GM21723 (cell line): Measurements from ENCODE around the gene GCA.
A peak's percentile ranks its signal among the peaks of the same experiment; 100 is the strongest.

Source experiments
- ATAC-seq: cut with Tn5 transposase; IDR thresholded peaks from one replicate; pipeline ENCODE4 v1.9.1; 2021; ENCODE audit warnings: mild to moderate bottlenecking, moderate library complexity; ENCODE audit not compliant: unreplicated experiment

GCA gene, protein sequence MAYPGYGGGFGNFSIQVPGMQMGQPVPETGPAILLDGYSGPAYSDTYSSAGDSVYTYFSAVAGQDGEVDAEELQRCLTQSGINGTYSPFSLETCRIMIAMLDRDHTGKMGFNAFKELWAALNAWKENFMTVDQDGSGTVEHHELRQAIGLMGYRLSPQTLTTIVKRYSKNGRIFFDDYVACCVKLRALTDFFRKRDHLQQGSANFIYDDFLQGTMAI

DNA sequence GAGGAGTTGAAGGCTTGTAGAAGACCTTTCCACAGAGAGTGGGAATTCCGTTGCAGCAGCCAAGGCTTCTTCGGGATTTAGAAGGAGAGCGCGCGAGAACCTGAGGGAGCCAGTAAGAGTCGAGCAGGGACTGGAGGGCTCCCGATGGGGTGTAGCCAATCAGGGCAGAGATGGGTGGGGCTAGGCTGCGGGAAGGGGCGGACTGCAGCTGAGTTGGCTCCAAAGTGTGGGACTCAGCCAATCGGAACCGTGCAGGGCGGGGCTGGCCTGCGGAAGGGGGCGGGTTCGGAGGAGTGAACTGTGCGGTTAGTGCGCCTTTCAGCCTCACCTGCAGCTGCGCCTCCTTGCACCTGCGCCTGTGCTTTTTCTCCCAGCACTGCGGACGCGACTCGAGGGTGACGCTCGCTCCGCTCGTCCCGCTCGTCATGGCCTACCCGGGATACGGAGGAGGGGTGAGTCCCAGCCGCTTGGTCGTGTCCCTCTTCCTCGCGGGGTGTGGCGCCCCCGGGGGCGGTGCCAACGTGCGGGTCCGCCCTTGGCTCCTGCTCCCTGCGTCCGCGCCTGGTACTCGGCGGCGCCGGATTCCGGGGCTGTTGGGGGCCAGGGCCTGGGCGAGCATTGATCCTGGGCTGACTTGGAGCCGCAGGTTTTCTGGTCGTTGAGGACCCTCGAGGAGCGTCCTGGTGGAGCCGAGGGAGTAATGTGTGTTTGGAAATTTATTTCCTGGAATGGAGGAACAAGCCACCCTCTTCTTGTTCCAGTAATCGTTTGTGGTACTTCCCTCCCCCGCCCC is at the start of gene GCA:
Gene GCA (plus strand): TSS at position 309 of the 793 bp plus-strand sequence. CDS start 117 bp downstream, at position 426.
- ATAC-seq = peak; percentile 99

DNA sequence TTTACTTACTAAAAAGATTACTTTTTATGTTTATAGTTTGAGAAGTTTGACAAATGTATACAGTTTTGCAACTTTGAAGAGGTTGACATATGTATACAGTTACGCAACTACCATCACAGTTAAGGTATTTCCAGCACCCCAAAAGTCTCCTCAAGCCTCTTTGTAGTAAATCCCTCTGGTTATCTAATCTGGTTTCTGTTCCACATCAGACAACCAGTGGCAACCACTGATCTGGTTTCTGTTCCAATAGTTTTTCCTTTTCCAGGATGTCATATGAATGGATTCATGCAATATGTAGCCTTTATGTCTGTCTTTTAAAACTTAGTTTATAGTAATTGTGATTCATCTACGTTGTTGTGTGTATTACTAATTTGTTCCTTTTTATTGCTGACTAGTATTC is 48.9 kb upstream of the GCA start:
- ATAC-seq = no peak

DNA sequence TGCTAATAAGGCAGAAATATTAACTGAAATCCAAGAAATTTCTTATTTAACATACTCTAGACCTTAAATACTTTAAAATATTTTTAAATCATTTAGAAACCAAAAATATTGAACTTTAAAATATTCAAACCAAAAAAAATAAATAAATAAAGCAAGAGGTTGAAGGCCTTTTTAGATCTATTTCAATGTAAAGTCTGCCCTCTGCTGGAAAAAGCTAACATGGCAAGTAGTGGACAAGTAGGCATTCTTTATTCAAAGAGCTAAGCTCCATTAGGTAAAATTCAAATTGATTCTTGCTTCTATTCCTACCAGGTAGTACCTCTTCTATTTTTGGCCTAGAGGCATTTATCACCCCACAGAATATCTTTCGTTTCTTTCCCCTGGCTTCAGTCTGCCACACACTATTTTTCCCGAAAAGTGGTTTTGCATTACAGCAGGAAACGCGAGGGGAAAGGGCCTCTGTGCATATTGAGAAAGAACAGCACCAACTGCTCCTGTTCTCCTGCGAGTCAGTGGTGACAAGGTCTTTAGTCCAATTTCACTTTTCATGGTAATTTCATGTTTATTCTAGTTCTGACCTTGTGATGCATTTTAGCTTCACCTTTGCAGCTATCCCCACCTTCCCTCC is 45.9 kb upstream of the GCA start:
- peak; percentile 64 for ATAC-seq

DNA sequence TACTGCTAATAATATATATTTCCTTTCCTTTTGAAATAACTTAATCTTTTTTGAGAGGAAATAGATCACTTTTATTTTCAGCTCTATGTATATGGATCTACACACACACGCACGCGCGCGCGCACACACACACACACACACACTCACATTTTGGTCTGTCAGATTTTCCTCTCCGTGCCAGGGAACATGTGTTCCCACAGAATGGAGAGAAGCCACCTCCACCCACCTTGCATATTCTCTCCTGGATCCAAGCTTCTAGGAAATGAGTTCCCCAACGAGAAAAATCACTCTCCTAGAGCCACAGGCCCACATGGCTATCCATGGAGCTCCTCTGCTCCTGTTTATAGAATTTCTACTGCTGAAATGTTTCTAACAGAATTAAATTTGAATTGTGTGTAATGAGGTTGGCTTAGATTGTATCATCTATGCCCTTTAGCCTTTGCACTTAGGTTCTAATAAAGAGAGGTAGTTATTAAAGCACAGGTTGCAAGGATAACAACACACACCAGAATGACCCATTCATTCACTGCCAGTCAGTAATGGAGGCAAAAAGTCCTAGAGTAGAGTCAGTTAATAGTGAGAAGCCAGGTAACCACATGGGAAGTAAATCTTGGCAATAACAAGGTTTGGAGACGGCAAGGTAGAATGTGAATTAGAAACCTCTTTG is 45.1 kb upstream of the GCA start:
- no peak for ATAC-seq

DNA sequence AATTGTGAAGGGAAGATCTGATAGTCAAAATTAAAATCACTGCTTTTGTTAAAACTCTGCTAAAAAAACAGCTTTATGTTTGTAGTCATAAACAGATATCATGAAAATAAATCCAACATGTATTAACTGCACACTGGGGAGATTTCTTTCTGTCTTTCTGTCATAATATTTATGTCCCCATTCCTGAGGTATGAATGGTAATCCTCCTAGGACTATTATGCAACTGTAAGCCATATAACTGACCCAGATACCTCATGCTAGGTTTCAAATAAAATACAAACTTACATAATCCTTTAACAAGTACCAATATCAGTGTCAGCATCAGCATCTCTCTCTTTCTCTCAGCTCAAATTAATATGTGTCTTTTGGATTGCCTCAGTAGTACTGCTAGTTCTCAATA is 43.7 kb upstream of the GCA start:
- ATAC-seq = no peak

DNA sequence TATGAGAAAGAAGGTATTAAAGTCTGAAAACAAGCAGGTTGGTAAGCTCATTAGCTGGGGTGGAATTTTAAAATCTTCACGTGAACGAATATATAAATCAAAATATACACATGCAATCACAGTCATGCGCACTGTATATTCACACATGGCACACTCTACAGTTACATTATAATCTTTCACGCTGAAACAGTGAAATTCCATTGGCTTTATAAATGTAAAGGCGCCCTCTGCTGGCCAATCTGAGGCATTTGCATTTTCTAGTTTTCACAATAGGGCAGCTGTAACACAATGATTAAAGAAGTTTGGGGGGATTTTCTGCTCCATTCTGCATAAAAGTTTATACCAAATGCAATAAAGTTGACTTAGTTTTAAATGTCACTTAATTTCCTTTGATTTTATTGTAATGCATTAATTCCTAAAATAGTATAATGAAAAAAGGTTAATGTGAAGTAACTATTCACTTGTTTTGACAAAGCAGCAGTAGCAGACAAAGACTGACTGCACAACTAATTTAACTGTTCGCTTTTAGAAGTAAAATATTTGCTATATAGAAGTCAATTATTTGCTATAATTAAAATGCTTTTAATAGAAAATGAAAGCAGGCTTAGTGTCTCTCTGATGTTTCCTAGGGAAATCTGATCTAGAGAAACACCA is 42.7 kb upstream of the GCA start:
- peak; percentile 81 for ATAC-seq

DNA sequence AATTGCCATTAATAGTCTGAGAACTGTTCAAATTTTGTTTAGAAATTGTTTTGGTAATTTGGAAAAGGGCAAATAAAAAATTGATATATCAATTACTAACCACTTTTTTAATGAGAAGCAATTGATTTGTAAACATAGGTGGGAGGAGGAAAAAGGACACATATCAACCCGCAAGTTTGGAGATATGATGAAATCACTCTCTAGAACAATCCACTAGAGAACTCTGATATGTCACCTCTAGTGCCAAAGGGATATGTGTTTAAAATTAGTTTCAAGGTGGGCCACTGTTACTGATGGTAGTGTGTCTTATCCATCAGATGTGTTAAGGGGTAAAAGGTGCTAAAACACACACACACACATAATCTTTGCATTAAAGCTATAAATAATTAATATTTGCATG is 42.1 kb upstream of the GCA start:
- ATAC-seq = no peak

DNA sequence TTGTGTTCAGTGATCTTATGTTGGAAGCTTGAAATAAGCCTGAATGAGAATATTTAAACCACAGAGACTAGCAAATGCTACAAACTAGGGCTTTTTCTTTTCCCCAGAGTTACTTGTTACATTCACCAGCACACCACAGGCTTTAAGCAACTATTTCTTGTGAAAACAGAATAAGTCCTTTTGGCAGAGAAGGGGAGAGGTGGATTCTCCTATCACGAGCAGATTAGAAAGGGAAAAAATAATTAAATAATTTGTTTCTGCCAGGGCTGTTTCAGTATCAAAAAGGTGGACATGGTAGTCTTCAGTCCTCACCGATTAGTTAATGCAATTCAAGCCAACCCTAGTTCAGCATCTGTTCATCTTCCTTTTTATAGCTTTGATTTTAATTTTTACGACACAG is 38.0 kb upstream of the GCA start:
- no peak for ATAC-seq

DNA sequence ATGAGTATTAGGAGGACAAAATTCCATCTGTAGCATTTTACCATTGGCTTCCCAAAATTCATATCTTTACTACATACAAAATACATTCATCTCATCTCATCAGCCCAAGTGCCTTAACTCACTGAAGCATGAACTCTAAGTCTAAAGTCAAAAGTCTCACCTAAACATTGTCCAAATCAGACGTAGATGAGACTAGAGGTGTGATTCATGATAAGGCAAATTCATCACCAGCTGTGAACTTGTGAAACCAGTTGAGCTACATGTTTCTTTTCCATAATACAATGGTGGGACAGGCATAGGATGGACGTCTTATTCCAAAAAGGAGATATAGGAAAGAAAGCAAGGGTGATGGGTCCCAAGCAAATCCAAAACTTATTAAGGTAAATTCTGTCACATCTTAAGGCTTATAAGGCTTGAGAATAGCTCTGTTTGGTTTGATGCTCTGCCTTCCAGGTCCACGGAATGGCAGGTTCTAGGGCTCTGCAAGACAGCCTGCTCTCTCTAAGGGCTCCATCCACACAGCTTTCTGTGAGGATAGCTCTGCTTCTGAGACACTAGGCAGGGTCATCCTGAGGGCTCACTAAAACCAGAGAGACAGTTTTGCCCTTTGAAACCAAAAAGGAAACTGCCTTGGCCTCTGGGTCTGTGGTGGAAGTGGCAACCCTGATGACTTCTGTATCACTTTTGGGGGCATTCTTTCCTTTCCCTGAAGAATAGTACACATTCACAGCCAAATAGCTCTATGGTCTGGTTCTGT is 35.0 kb upstream of the GCA start:
- peak; percentile 50 for ATAC-seq

DNA sequence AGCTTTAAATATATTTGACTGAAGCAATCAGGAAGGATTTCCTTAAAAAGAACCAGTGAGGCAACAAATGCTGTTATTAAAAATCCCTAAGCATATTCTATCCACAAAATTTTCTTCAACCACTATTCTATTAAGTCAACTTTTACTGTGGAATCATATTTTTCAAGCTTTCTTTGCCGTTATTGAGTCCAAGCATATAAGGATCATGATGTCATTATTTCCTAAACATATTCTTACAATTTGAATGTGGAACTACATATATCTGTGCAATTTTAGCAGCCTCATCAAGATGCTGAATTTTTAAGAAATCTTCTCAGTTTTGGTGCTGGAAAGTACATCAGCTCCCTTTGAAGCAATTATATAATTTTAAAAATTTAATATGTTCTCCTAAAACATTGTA is 31.1 kb upstream of the GCA start:
- no peak for ATAC-seq

DNA sequence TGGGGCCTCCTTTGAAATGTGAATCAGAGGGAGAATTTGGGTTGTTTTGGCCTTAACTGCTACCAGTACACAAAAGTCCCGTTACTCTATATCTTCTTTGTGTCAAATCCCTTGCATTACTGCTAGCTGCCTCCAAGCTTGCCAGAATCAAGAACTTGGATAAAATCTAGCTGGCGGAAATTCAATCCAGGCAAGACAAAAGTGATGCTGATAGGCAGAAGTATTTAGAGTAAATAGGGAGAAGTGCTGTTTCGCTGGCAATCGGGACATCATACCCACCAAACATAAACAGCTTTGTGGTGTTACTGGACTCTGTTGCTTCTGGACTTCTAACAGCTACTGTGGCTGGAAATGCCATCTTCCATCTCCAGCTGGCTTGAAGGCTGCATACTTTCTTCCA is 28.0 kb upstream of the GCA start:
- ATAC-seq = no peak

DNA sequence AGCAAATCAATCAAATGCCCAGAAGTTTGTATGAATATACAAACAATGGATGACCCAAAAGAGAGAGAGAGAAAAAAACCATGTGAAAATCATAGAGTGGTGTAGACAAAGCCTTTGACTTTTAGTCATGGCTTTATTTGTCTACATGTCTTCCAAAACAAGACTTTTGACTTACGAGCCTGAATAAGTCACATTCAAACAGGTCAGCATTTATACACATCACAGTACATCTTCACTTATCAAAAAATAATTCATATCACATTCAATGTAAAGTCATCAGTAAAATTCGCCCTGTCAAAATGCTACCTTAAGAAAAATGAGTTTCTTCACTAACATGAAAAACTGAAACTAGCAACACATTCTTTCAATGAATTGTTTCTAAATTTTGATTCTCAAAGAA is 27.3 kb upstream of the GCA start:
- no peak for ATAC-seq

DNA sequence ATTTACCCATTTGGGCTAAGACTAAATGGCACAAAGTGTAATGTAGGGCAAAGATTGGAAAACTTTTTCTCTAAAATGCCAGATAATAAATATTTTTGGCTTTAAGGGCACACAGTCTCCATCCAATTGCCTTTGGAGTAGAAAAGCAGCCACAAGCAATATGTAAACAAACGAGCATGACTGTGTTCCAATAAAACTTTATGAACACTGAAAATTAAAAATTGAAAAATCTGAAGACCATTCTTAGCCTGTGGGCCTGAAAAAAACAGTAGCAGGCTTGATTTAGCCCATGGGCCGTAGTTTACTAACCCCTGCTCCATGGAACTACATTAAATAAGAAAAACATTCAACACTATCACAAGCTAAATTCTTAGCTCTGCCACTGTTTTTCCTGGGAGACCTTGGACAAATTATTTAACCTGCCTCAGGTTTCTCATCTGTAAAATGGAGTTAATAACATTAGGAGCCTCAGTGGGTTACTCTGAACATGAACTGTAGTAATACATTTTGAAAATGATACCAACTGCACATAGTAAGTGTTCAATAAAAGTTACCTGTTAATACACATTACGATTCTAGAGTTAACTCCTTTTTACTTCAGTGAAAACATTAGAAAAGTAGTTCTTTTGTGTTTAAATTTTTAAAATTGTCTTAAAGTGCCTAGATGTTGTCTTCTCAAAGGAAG is 26.7 kb upstream of the GCA start:
- no peak for ATAC-seq

DNA sequence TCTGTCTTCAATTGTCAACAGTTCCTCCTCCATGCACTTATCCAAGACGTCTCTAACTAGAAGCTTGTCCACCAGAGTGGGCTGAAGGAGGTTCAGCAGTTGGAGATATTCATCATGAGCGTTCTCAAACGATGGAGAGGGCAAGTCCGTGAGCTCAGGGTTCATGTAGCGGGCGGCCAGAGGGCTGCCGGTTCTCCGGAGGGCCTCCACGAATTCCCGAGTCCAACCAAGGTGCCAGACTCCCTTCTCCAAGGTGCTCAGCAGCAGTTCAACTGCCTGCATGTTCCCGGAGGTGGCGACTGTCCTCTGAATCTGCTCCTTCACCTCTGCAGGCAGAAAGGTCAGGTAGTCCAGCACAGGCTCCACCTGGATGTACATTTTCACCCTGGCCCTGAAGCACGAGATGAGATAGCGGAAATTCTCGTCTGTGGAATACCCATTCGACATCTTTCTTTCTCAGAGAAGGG is 26.0 kb upstream of the GCA start:
- peak; percentile 16 for ATAC-seq

DNA sequence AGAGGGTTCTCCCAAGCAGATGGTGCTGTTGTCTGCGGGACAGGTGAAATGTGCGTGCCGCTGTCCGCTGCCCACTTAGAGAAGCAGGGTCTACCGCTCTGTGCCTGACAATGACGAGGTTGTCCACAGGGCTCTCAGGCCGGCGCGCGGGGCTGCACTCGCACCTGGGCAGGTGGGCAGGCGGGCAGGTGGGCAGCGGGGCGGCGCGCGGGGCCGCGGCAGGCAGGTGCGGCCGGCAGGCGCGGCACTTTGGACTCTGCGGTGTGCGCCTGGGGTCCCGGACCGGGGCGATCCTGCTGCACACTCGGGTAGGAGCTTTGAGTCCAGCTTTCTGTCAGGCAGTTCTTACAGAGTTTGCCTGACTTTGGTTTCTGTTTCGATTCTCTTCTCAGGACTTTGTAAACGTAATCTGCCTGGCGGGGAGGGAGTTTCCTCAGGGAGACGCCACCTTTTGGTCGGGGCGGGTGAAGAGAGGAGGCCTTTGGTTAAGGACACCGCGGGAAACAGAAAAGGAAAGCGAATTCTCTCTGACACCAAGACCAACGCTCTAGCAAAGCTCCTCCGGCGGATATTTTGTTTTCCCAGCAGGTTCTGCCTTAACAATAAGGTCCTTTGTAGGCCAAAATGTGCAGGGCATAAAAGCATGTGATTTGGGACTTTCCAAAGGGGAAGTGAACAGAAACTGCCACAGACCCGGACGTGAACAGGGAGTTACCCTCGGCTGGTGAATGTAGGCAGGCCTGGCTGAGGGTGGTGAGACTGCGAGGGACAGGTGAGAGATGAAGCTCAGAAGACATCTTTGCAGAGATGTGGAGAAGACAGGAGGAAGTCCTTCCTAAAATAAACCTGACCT is 25.4 kb upstream of the GCA start, which contains the start of gene IFIH1:
Gene IFIH1 (minus strand): TSS at position 357 of the 853 bp plus-strand sequence. CDS start 377 bp downstream, outside the sequence.
- ATAC-seq = peak; percentile 79

DNA sequence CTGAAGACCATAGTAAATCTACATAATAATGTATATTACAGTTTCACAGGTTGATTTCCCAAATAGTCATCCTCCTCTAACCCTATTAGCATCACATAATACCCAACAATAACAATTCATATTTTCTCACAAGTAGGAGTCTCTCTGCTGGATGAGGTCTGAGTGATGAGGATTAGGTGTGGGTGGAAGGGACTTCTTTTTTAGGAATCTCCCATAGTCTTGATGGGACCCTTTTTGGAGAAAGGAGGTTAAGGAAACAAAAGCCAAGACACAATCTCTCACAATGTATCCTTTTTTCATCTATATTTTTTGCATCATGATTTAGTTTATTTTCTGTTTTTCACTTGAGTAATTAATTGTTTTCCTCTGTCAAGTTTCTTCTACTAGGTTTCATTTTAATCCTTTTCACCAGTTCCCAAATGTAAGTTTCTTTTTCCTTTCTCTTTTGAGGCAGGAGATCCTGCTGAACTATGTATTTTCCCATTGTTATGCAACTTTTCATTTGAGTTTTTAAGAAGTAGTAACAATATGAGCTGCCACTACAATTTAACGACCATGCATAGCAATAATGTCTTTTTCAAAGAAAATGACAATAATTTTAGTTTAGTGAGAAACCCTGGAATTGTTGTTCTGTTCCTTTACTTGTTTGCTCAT is 22.9 kb upstream of the GCA start:
- ATAC-seq = no peak

DNA sequence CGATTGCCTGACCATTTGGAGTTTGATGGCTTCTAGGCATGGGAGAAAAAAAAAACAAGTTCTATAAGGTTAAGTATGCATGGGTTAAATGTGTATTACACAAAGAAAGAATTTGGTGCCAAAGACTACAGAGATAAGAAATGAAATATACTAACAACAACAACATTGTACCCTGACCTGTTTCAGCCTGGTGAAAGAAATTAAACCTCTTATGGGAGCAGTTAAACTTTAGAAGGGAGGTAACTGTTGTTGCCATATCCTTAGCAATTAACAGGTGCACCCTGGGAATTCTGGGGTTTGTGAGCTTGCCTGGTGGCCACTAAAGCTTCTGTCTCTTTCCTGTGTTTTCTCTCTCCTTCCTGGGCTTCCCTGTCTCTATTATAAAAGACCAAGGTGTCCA is 19.0 kb upstream of the GCA start:
- no peak for ATAC-seq

DNA sequence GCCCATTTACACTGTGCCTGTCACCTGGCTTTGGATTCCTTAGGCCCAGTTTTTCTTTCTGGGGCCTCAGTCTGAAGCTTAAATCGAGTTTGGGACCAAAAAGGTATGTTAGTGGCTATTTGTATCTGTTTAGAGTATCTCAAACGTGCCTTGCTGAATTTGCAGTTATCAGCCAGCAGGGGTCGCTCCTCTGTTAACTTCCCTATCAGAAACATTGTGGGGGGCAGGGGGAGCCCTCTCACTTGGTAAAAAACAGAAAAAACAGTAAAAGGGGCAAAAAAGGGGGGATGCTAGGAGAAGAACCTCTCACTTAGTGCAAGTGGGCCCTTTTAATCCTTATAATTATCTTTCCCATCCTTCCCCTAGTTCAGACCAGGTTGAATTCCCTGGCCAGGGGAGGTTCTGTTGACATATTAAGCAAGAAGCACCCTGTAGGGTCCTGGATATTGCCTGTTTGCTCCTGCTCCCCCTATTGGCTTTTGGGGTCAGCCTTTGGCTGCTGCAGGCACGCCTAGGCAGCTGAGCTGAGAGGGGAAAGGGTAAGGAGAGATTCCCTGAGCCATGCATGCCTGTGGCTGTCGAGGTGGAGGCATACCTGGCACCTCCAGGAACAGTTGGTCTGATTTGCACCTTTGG is 16.7 kb upstream of the GCA start:
- ATAC-seq = no peak
